H1 (cell line): Measurements from ENCODE around the gene CSKMT. TPM values are rescaled to one million over a fixed set of nuclear protein-coding genes. Genes with fewer than 3 reads are reported as not detected.
A peak's percentile ranks its signal among the peaks of the same experiment; 100 is the strongest.

ENCODE experiments used
- CTCF ChIA-PET: fragments of 300-600 bp; sonication (Branson Sonifier 250); formaldehyde crosslinking; loops from one replicate; lab custom pipeline; 2021; ENCODE audit not compliant: partially characterized antibody; lab: Charles Lee
- POLR2A ChIA-PET: fragments of 300-600 bp; sonication (Branson Sonifier 250); formaldehyde crosslinking; loops from one replicate; lab custom pipeline; 2021; ENCODE audit warnings: inconsistent platforms; ENCODE audit not compliant: partially characterized antibody; lab: Charles Lee
- DNase-seq, 2 experiments: peaks; one replicate each; pipeline versions ENCODE4 v3.0.0 to v3.0.0-alpha.2; 2010 to 2022; ENCODE audit warnings: low spot score in 2 of 2, low read depth in 1 of 2, mixed read lengths in 1 of 2
- FAIRE-seq: peaks from 2 replicates; lab custom pipeline; 2011; peaks lifted over from hg19 to GRCh38; lab: Jason Lieb, UNC
- H2AFZ ChIP-seq: 2 replicates; pipeline ENCODE4 v1.8.1; 2012; ENCODE audit warnings: low read length, inconsistent platforms
- H2AK5ac ChIP-seq: 2 replicates; pipeline ENCODE4 v1.6.1; 2013; ENCODE audit warnings: low read depth, low read length
- H2BK120ac ChIP-seq: replicated peaks from 2 replicates; pipeline ENCODE3; 2013; ENCODE audit warnings: low read depth, low read length, inconsistent platforms
- H2BK12ac ChIP-seq: 2 replicates; pipeline ENCODE4 v1.6.1; 2013; ENCODE audit warnings: low read depth, low read length
- H2BK15ac ChIP-seq: 2 replicates; pipeline ENCODE4 v1.6.1; 2013; ENCODE audit warnings: low read length
- H2BK20ac ChIP-seq: 2 replicates; pipeline ENCODE4 v1.6.1; 2013; ENCODE audit warnings: low read length
- H2BK5ac ChIP-seq: 2 replicates; pipeline ENCODE4 v1.6.1; 2013; ENCODE audit warnings: low read depth, low read length
- H3K14ac ChIP-seq: 2 replicates; pipeline ENCODE4 v1.6.1; 2013; ENCODE audit warnings: inconsistent platforms; ENCODE audit not compliant: insufficient read length
- H3K18ac ChIP-seq: 2 replicates; pipeline ENCODE4 v1.6.1; 2013; ENCODE audit warnings: low read length; ENCODE audit errors: extremely low read depth
- H3K23ac ChIP-seq: 2 replicates; pipeline ENCODE4 v1.6.1; 2013; ENCODE audit warnings: inconsistent platforms; ENCODE audit not compliant: insufficient read length
- H3K23me2 ChIP-seq: 2 replicates; pipeline ENCODE4 v1.6.1; 2013; ENCODE audit warnings: low read depth, low read length
- H3K27ac ChIP-seq: 2 replicates; pipeline ENCODE4 v1.6.1; 2011; ENCODE audit warnings: low read depth, low read length, inconsistent platforms
- H3K27me3 ChIP-seq, 4 experiments: replicated peaks in 1 of 4; 1 replicate in 1 of 4; 2 replicates in 3 of 4; pipeline versions ENCODE4 v1.6.1 to v1.8.1; 2011 to 2013; ENCODE audit warnings: low read length in 3 of 4, mild to moderate bottlenecking in 3 of 4, inconsistent platforms in 2 of 4, mixed read lengths in 2 of 4, moderate library complexity in 1 of 4; ENCODE audit not compliant: control insufficient read depth in 3 of 4, insufficient read depth in 3 of 4; ENCODE audit errors: extremely low read depth in 1 of 4
- H3K36me3 ChIP-seq, 4 experiments: 2 replicates each; pipeline versions ENCODE4 v1.6.1 to v1.8.1; 2011 to 2013; ENCODE audit warnings: mild to moderate bottlenecking in 4 of 4, low read length in 3 of 4, moderate library complexity in 2 of 4, control low read depth in 1 of 4, inconsistent platforms in 1 of 4; ENCODE audit not compliant: insufficient read depth in 4 of 4, control insufficient read depth in 2 of 4
- H3K4ac ChIP-seq: replicated peaks from 2 replicates; pipeline ENCODE3; 2013; ENCODE audit warnings: low read length, low read depth, mixed read lengths, inconsistent platforms; ENCODE audit not compliant: insufficient read length
- H3K4me1 ChIP-seq, 4 experiments: replicated peaks in 1 of 4; 1 replicate in 1 of 4; 2 replicates in 3 of 4; pipeline versions ENCODE4 v1.6.1 to v1.8.1; 2011 to 2013; ENCODE audit warnings: low read length in 3 of 4, inconsistent platforms in 2 of 4, mixed read lengths in 1 of 4; ENCODE audit not compliant: insufficient read depth in 4 of 4, control insufficient read depth in 3 of 4
- H3K4me2 ChIP-seq, 2 experiments: 2 replicates each; pipeline versions ENCODE4 v1.6.1 to v1.8.1; 2011 to 2013; ENCODE audit warnings: low read depth in 2 of 2, low read length in 2 of 2, control low read depth in 1 of 2, inconsistent platforms in 1 of 2, mild to moderate bottlenecking in 1 of 2; ENCODE audit not compliant: insufficient read depth in 1 of 2
- H3K4me3 ChIP-seq, 4 experiments: fragments of 200-600, 300-600 bp in 1 of 4; sonication (generic), shearing (Covaris generic), sonication (Bioruptor Twin) in 1 of 4; 2 replicates each; pipeline versions ENCODE4 v1.5.1 to v1.8.1; 2011 to 2016; ENCODE audit warnings: low read length in 4 of 4, low read depth in 3 of 4, control low read depth in 2 of 4, inconsistent platforms in 2 of 4, mild to moderate bottlenecking in 2 of 4, mixed read lengths in 1 of 4, moderate library complexity in 1 of 4; ENCODE audit not compliant: insufficient read depth in 2 of 4; ENCODE audit errors: extremely low read depth in 1 of 4
- H3K56ac ChIP-seq: replicated peaks from 2 replicates; pipeline ENCODE3; 2013; ENCODE audit warnings: low read depth, mild to moderate bottlenecking, mixed read lengths, low read length, inconsistent platforms; ENCODE audit not compliant: insufficient read length
- H3K79me1 ChIP-seq: 2 replicates; pipeline ENCODE4 v1.6.1; 2013; ENCODE audit warnings: low read depth, low read length, control low read depth
- H3K79me2 ChIP-seq, 2 experiments: 2 replicates each; pipeline versions ENCODE4 v1.6.1 to v1.8.1; 2012 to 2013; ENCODE audit warnings: low read length in 2 of 2, mild to moderate bottlenecking in 2 of 2, inconsistent platforms in 1 of 2; ENCODE audit not compliant: insufficient read depth in 2 of 2, control insufficient read depth in 1 of 2
- H3K9ac ChIP-seq, 4 experiments: replicated peaks in 1 of 4; 1 replicate in 1 of 4; 2 replicates in 3 of 4; pipeline versions ENCODE4 v1.6.1 to v1.8.1; 2011 to 2013; ENCODE audit warnings: low read depth in 3 of 4, low read length in 3 of 4, control low read depth in 2 of 4, mild to moderate bottlenecking in 2 of 4, moderate library complexity in 2 of 4, inconsistent platforms in 1 of 4; ENCODE audit errors: extremely low read depth in 1 of 4
- H3K9me3 ChIP-seq, 2 experiments: 2 replicates each; pipeline versions ENCODE4 v1.6.1 to v1.8.1; 2012 to 2013; ENCODE audit warnings: mild to moderate bottlenecking in 2 of 2, moderate library complexity in 2 of 2, control low read depth in 1 of 2, inconsistent platforms in 1 of 2, low read depth in 1 of 2, low read length in 1 of 2, mixed read lengths in 1 of 2; ENCODE audit not compliant: insufficient read depth in 2 of 2
- H4K20me1 ChIP-seq, 2 experiments: replicated peaks in 1 of 2; 2 replicates each; pipeline versions ENCODE3 to v1.8.1; 2011 to 2013; ENCODE audit warnings: inconsistent platforms in 2 of 2, low read length in 2 of 2, mild to moderate bottlenecking in 1 of 2; ENCODE audit not compliant: insufficient read depth in 2 of 2, control insufficient read depth in 1 of 2
- H4K5ac ChIP-seq: 2 replicates; pipeline ENCODE4 v1.6.1; 2013; ENCODE audit warnings: low read length, low read depth, mixed read lengths, inconsistent platforms; ENCODE audit not compliant: insufficient read length
- H4K8ac ChIP-seq: 2 replicates; pipeline ENCODE4 v1.8.0; 2013; ENCODE audit warnings: mild to moderate bottlenecking, moderate library complexity, low read length, inconsistent platforms; ENCODE audit not compliant: insufficient read depth; ENCODE audit errors: extremely low read depth
- H4K91ac ChIP-seq: replicated peaks from 2 replicates; pipeline ENCODE3; 2013; ENCODE audit warnings: low read length, mixed read lengths, inconsistent platforms; ENCODE audit not compliant: insufficient read length
- ASH2L ChIP-seq: fragments of 200-600, 300-600 bp; sonication (generic); IDR thresholded peaks from one replicate; pipeline ENCODE4 v1.7.1; 2017; ENCODE audit warnings: low read length
- BCL11A ChIP-seq, 2 experiments: IDR thresholded peaks; one replicate each; pipeline ENCODE4 v1.6.1; 2011; ENCODE audit warnings: low read depth in 2 of 2, low read length in 2 of 2, mild to moderate bottlenecking in 2 of 2
- CREB1 ChIP-seq: IDR thresholded peaks from 2 replicates; pipeline ENCODE4 v1.6.1; 2012; ENCODE audit warnings: inconsistent platforms
- CTBP2 ChIP-seq: IDR thresholded peaks from 2 replicates; pipeline ENCODE4 v1.7.0; 2011; ENCODE audit warnings: borderline replicate concordance, mild to moderate bottlenecking, moderate library complexity, mixed read lengths, low read length; ENCODE audit not compliant: insufficient read depth, insufficient read length
- HDAC2 ChIP-seq, 2 experiments: fragments of 300-600 bp in 1 of 2; sonication (generic) in 1 of 2; IDR thresholded peaks; 2 replicates each; pipeline ENCODE4 v1.6.1; 2011 to 2012; ENCODE audit warnings: low read depth in 2 of 2, low read length in 2 of 2, mild to moderate bottlenecking in 2 of 2, moderate library complexity in 2 of 2, borderline replicate concordance in 1 of 2, inconsistent platforms in 1 of 2
- PHF8 ChIP-seq: fragments of 200-600 bp; sonication (generic); conservative IDR thresholded peaks from 2 replicates; pipeline ENCODE4 v1.7.1; 2012; ENCODE audit warnings: low read depth, mild to moderate bottlenecking, inconsistent platforms, low read length, moderate library complexity
- POLR2AphosphoS5 ChIP-seq: IDR thresholded peaks from 2 replicates; pipeline ENCODE4 v1.6.1; 2011; ENCODE audit warnings: low read depth, low read length
- SRF ChIP-seq: IDR thresholded peaks from 2 replicates; pipeline ENCODE4 v1.6.1; 2011; ENCODE audit warnings: mild to moderate bottlenecking, low read depth, low read length, moderate library complexity
- TBP ChIP-seq: IDR thresholded peaks from 2 replicates; pipeline ENCODE4 v1.6.1; 2011; ENCODE audit warnings: low read depth, low read length, improper control_type of control experiment
- WGBS, 2 experiments: shearing (Covaris generic) in 1 of 2; methylation state at CpG; one replicate each; pipeline versions ENCODE4 v1.1.6 to v1.1.7; 2013 to 2015; ENCODE audit warnings: low lambda C conversion rate in 2 of 2, mixed read lengths in 2 of 2, inconsistent platforms in 1 of 2, low coverage in 1 of 2, missing lambda C conversion rate in 1 of 2; ENCODE audit not compliant: insufficient replicate concordance in 2 of 2, insufficient coverage in 1 of 2, insufficient read length in 1 of 2; ENCODE audit errors: extremely low coverage in 1 of 2, missing lambda C conversion rate in 1 of 2; 5-methylcytosine and 5-hydroxymethylcytosine counted together
- polyA plus RNA-seq, 7 experiments: library from polyadenylated mRNA; depleted of rRNA in 3 of 7; stranded (reverse) in 5 of 7; unstranded in 2 of 7; fragments of >200 nt in 5 of 7; fragments of 200-250 nt in 2 of 7; gene quantifications; 1 replicate in 5 of 7; 2 replicates in 1 of 7; 4 replicates in 1 of 7; pipeline versions ENCODE4 v1.2.1 to v1.2.3, GENCODE V29; 2011 to 2013; ENCODE audit warnings: missing spikeins in 2 of 7, mixed read lengths in 2 of 7
- total RNA-seq: library from RNA; stranded (reverse); fragmentation: NEBNext Ultra II Directional; extraction: Animal tissue kit (Norgen Biotek cat#: 25700); gene quantifications from 2 replicates; pipeline ENCODE4 v1.2.1, GENCODE V29; 2021
- TF ChIP-seq, protein P1 (sequence below): IDR thresholded peaks from 2 replicates; pipeline ENCODE4 v1.6.1; 2012; ENCODE audit warnings: inconsistent platforms

Gene CSKMT
- total and polyA plus RNA-seq, 2 of the 8 experiments (the other 6 are each of a cell fraction or from before 2014, with no cell fraction given), result 12.0 to 66.1 TPM

- peak within 1 kb of the TSS; percentile 78 to 98 (median 88) for H3K4me3 ChIP-seq
- POLR2A ChIA-PET, result interaction anchor here (0.6 to 61.4 kb wide), 6 partner anchors 12 to 177 kb away, joined by 3 to 2041 read pairs (median 5); partner anchors contain the start of genes BSCL2, C11orf98, CSKMT and GANAB
- peaks cover 2 to 8% (median 4%) of the 10 kb centered on the region in 4 experiments; a peak in 4 of 7 replicates for H3K4me1 ChIP-seq
- peaks cover 3% of the 10 kb centered on the region; the same call in 1 of the 2 replicates for H3K23me2 ChIP-seq
- no peak within 1 kb of the TSS for H3K4ac ChIP-seq
- peak within 1 kb of the TSS; percentile 74 to 86 for H3K4me2 ChIP-seq
- H3K9ac ChIP-seq, result peak within 1 kb of the TSS; percentile 77 to 90 (median 88)
- H4K91ac ChIP-seq, result no peak within 1 kb of the TSS
- no peak within 1 kb of the TSS for H2BK12ac ChIP-seq
- WGBS, 2 experiments, result 12% methylated on average over 53 of the region's 55 CpGs; no CpG with 5 or more reads in 1 of the 2 experiments
- H3K79me2 ChIP-seq, result peaks cover 0 to 14% of the 10 kb centered on the region in 2 experiments; a peak in 2 of 4 replicates
- H3K27me3 ChIP-seq, result no peaks in the 10 kb centered on the region
- no peak within 1 kb of the TSS for H2AK5ac ChIP-seq
- H4K8ac ChIP-seq, result peak within 1 kb of the TSS; percentile 74
- H3K79me1 ChIP-seq, result peaks cover 2% of the 10 kb centered on the region
- H3K9me3 ChIP-seq, result no peaks in the 10 kb centered on the region
- H4K5ac ChIP-seq, result peak within 1 kb of the TSS; percentile 44
- peak within 1 kb of the TSS; percentile 75; the same call in 1 of the 2 replicates for H3K18ac ChIP-seq
- H3K56ac ChIP-seq, result peak within 1 kb of the TSS; percentile 40
- H2AFZ ChIP-seq, result peak within 1 kb of the TSS; percentile 93; the same call in 1 of the 2 replicates
- CTCF ChIA-PET, result interaction anchor here (0.6 to 8.2 kb wide), 6 partner anchors 8 to 28 kb away, joined by 3 to 114 read pairs (median 10); partner anchors contain the start of genes BSCL2, GNG3, LBHD1 and LRRN4CL
- peak within 1 kb of the TSS; percentile 68 for H3K27ac ChIP-seq
- H2BK20ac ChIP-seq, result no peak within 1 kb of the TSS
- H2BK5ac ChIP-seq, result peak within 1 kb of the TSS; percentile 91
- no peak for FAIRE-seq
- no peak within 1 kb of the TSS for H2BK120ac ChIP-seq
- no peak within 1 kb of the TSS for H2BK15ac ChIP-seq
- no peak within 1 kb of the TSS for H3K14ac ChIP-seq
- peaks cover 5 to 22% (median 7%) of the 10 kb centered on the region in 4 experiments; a peak in 5 of 8 replicates for H3K36me3 ChIP-seq
- peak in 1 of 2 experiments; percentile 88 for DNase-seq
- H4K20me1 ChIP-seq, result peaks cover 0 to 1% of the 10 kb centered on the region in 2 experiments
- no peak within 1 kb of the TSS for H3K23ac ChIP-seq
- TF ChIP-seq ASH2L (peak; percentile 58), TBP (peak; percentile 72), PHF8 (peak; percentile 79), CTBP2 (no peak), CREB1 (no peak), HDAC2 (IDR thresholded peaks at IDR 0.05; ENCODE audit: borderline replicate concordance in 1 of 2, low read depth in 2 of 2, low read length in 2 of 2) (peak in 1 of 2 experiments; percentile 81; a peak in 1 of 4 replicates), BCL11A (IDR thresholded peaks at IDR 0.05; ENCODE audit: low read depth in 2 of 2, low read length in 2 of 2) (no peak), POLR2AphosphoS5 (peak; percentile 61), SRF (no peak)
- TF ChIP-seq, protein P1, sequence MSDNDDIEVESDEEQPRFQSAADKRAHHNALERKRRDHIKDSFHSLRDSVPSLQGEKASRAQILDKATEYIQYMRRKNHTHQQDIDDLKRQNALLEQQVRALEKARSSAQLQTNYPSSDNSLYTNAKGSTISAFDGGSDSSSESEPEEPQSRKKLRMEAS, result peak; percentile 89
Observed at GRCh38 chr11:62678770-62679696, 13.9 kb downstream of the CSKMT start, which contains the start of gene UBXN1. Gene UBXN1, minus strand, starts transcription at chr11:62679073. Its CDS starts 150 bp downstream, at chr11:62678923.
